Right cardiac atrium (tissue), 5 donors: ENCODE data around the gene SPATA6L. TPM values are rescaled to one million over a fixed set of nuclear protein-coding genes. Genes with fewer than 3 reads are reported as not detected.

Experiments
- ATAC-seq, 2 donors: fragments of 200-7000 bp; cut with Tn5 transposase; one replicate each; pipeline versions ENCODE4 v1.8.0 to v1.9.1; 2020; ENCODE audit warnings: moderate library complexity in 2 of 2, mild to moderate bottlenecking in 1 of 2
- DNase-seq, 3 donors: peaks; one replicate each; pipeline ENCODE4 v3.0.0-alpha.2; 2020
- H3K27ac ChIP-seq: one replicate; pipeline ENCODE4 v1.5.1; 2013; ENCODE audit warnings: mild to moderate bottlenecking, low read length, control low read depth, moderate library complexity
- H3K27me3 ChIP-seq: one replicate; pipeline ENCODE4 v1.6.1; 2013; ENCODE audit not compliant: control insufficient read depth, insufficient read depth
- H3K4me1 ChIP-seq: one replicate; pipeline ENCODE4 v1.6.1; 2013; ENCODE audit warnings: low read length; ENCODE audit not compliant: control insufficient read depth, insufficient read depth
- H3K4me3 ChIP-seq: one replicate; pipeline ENCODE4 v1.5.1; 2013; ENCODE audit warnings: low read length, control low read depth
- H3K9me3 ChIP-seq: one replicate; pipeline ENCODE4 v1.6.1; 2013; ENCODE audit warnings: low read length; ENCODE audit not compliant: control insufficient read depth
- WGBS: extraction: QIAGEN DNeasy Blood & Tissue Kit; methylation state at CpG from one replicate; pipeline ENCODE4 v1.1.7; 2013; 5-methylcytosine and 5-hydroxymethylcytosine counted together
- intact Hi-C, 4 donors: fragments of 100-400 bp; cut with DNase I; formaldehyde crosslinking; loops; one replicate each; pipeline versions ENCODE4 v1.11.0 to v1.14.0; 2022 to 2023
- polyA plus RNA-seq: library from polyadenylated mRNA; stranded (reverse); fragments of 200-250 nt; gene quantifications from one replicate; pipeline ENCODE4 v1.2.3, GENCODE V29; 2013
- total RNA-seq, 4 donors: library from RNA; stranded (reverse); fragmentation: NEBNext Ultra II Directional; extraction: Animal tissue kit (Norgen Biotek cat#: 25700); gene quantifications; one replicate each; pipeline ENCODE4 v1.2.1, GENCODE V29; 2021
- donor health status: healthy with polysubstance abuse.
- donor health status: DM: no; HTN: yes; CAD: no.
- donor health status: DM: no; HTN: no; CAD: no.
- donor health status: DM: no; HTN: yes; CAD: no; lungs with severe emphysema.
- donor health status: DM: yes; HTN: yes; CAD: no.

Gene SPATA6L
- total and polyA plus RNA-seq, 5 donors = 0.59 to 1.7 (median 1.6) TPM

DNA sequence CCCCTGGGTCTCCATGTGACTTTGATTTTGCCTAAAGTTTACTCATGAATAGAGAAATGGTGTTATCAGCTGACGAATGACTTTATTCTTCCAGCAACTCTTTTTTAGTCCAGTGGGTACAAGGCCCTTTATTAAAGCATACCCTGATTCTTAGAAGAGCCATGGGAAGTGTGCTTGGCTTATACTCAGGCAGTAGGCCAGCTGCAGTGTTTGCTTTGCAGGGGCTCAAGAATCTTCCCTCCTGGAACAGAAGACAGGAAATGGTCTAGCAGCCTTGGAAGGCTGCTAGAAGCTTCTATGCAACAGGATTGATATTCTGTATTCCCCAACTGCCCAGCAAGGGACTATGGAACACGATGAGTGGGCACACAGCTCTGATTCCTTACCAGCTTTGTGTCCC lies 77.6 kb downstream of the SPATA6L start:
- Histone ChIP-seq H3K9me3 (no peaks in the 10 kb centered on the region), H3K27ac (no peak overlapping the region), H3K4me3 (no peak overlapping the region), H3K4me1 (peaks cover 5% of the 10 kb centered on the region), H3K27me3 (no peaks in the 10 kb centered on the region)
- 52% methylated on average over 2 of the region's 2 CpGs for WGBS
- ATAC-seq (peak in 1 of 2 donors; percentile 42), DNase-seq (no peak)
- intact Hi-C loops = no loop called here

DNA sequence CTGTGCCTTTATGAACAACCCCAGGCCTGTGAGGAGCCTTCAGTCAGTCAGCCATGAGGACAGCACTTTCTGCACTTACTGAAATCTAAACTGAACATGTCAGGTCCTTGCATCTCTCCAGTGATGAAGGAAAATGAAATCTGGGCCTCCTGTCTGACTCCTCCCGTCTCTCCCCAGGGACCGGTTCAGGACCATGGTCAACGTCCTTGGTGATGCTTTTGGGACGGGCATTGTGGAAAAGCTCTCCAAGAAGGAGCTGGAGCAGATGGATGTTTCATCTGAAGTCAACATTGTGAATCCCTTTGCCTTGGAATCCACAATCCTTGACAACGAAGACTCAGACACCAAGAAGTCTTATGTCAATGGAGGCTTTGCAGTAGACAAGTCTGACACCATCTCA lies 81.1 kb downstream of the SPATA6L start:
- WGBS = 79% methylated on average over 5 of the region's 5 CpGs

DNA sequence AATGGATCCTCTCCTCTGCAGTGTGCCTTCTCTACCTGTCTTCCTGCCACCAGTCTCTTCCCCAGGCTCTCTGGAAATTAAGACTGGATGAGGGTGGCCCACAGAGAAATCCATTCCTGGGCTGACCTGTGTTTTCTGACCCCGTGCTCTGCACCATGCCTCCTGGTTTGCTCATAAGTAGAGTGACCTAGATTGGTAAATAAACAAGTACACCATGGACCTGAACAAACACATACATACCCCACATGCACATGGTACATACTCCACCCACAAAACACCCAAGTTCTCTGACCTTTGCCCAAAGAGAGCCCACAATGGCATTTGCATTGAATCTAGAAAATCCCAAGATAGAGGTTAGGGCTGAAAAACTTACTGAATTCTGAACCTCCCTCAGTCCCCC lies 81.6 kb downstream of the SPATA6L start:
- intact Hi-C loops = no loop called here
- 88% methylated on average over 1 of the region's 1 CpG for WGBS
- no peak overlapping the region for H3K4me3 ChIP-seq
- no peaks in the 10 kb centered on the region for H3K9me3 ChIP-seq
- H3K27me3 ChIP-seq = no peaks in the 10 kb centered on the region
- no peak overlapping the region for H3K27ac ChIP-seq
- peaks cover 4% of the 10 kb centered on the region for H3K4me1 ChIP-seq
- DNase-seq (no peak), ATAC-seq (no peak)

More for the DNA sequence above, 81.1 kb downstream of the SPATA6L start:
- no peak overlapping the region for H3K27ac ChIP-seq
- H3K4me1 ChIP-seq = peaks cover 4% of the 10 kb centered on the region
- no peak overlapping the region for H3K4me3 ChIP-seq
- ATAC-seq (no peak), DNase-seq (no peak)
- intact Hi-C loops = no loop called here
- H3K27me3 ChIP-seq = no peaks in the 10 kb centered on the region
- H3K9me3 ChIP-seq = no peaks in the 10 kb centered on the region

DNA sequence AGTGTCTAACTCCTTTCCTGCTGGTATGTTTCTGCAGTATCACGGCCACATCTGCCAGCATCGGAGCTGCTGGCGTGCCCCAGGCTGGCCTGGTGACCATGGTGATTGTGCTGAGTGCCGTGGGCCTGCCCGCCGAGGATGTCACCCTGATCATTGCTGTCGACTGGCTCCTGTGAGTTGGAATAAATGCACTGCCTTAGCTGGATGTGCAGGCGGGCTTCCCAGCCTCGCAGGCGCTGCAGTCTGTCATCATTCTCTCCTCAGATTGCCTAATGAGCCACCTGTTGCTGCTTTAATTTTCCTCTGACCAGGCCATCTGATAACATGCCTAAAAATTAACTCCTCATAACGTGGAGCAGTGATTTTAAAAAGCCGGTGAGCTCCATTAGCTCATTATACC lies 83.3 kb downstream of the SPATA6L start:
- Histone ChIP-seq H3K27me3 (no peaks in the 10 kb centered on the region), H3K27ac (no peak overlapping the region), H3K4me1 (peaks cover 4% of the 10 kb centered on the region), H3K4me3 (no peak overlapping the region), H3K9me3 (no peaks in the 10 kb centered on the region)
- ATAC-seq (no peak), DNase-seq (no peak)
- 91% methylated on average over 12 of the region's 12 CpGs for WGBS
- intact Hi-C loops = no loop called here

DNA sequence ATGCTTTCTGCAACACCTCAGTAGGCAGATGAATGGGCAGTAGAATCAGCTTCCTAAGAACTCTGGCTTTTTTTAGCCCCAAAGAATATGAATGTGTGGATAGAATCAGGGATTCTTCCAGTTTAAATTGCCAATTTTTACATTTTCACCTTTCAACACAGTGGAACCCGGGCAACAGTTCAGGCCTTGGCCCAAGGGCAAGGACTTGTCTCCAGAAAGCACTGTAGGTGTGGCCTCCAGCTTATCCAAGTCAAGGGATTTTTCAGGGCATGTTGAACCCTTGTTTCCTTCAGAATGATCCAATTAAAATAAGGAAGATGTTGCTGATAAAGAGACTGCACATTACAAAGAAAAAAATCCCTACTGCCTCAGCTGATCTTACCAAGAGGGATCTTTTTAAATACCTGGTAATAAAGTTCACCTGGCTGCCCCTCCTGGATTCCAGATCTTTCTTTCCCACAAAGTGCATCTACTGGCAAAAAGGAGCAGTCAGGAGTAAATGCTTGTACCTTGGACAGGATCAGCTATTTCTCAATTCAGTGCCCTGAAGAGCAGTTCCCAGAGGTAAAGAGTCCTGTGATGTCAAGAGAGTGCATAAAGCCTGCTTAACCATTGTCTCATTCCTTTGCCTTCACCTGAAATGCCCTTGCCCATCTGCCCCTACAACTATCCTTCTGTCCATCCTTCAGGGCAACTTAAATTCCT lies 84.3 kb downstream of the SPATA6L start:
- Histone ChIP-seq H3K27ac (no peak overlapping the region), H3K9me3 (no peaks in the 10 kb centered on the region), H3K4me1 (peaks cover 4% of the 10 kb centered on the region), H3K27me3 (no peaks in the 10 kb centered on the region), H3K4me3 (no peak overlapping the region)
- intact Hi-C loops = no loop called here
- WGBS = 68% methylated on average over 1 of the region's 1 CpG
- DNase-seq = peak in 2 of 3 donors; percentile 55 to 80
- peak; percentile 34 to 53 for ATAC-seq

DNA sequence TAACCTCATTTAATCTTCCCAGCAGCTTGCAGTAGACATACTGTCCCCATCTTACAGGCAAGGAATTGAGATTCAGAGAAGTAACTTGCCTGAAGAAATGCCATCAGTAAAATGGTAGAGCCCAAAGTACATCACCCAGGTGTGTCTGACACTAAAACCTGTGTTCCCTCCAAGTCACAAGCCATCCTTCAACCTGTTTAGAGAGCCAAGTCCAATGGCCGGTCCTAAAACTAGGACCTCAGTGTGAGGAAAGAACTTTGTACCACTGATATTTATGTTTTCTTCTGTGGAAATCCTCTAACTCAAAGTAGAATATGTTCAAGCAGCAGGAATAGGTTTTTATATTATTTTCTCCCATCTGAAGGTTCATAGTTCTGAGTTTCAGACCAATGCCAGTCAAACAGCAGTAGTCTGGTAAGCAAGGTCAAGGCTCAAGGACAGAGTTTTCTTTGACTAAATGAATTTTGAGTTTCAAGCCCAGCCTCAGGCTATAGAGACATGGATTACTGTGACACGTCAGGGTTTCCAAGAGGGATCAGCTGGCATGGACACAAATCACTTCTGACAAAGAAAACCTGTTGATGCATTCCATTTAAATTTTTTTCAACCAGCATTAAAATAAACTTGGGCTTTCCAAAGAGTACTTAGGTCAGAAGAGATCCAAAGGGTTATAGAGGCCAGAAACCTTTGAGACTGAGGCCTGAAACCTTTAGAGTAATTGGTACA lies 85.1 kb downstream of the SPATA6L start:
- Histone ChIP-seq H3K4me3 (no peak overlapping the region), H3K9me3 (no peaks in the 10 kb centered on the region), H3K27ac (no peak overlapping the region), H3K4me1 (peaks cover 4% of the 10 kb centered on the region), H3K27me3 (no peaks in the 10 kb centered on the region)
- ATAC-seq (no peak), DNase-seq (no peak)
- intact Hi-C loops = no loop called here
- WGBS = 73% methylated on average over 2 of the region's 2 CpGs

DNA sequence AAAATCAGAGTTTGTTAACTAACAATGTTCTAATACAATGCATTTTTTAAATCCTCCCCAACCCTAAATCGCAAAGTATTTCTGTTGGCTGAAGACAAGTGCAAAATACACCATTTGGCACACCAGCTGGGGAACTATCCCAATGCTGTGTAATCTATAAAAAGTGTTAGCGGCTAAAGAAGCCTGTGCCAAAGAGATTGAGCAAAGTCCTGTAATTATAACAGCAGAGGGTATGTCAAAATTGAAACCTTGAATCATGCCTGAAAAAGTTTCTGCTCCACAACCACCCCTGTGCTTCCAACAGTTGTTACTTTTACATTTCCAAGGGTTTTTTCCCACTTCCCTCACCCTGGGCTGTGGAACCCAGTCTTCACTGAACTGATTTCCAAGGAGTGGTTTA lies 87.3 kb downstream of the SPATA6L start:
- Histone ChIP-seq H3K9me3 (no peaks in the 10 kb centered on the region), H3K4me1 (peaks cover 4% of the 10 kb centered on the region), H3K4me3 (no peak overlapping the region), H3K27ac (no peak overlapping the region), H3K27me3 (no peaks in the 10 kb centered on the region)
- intact Hi-C loops = no loop called here
- no peak for DNase-seq
- ATAC-seq = peak; percentile 45 to 58
- WGBS = 47% methylated on average over 2 of the region's 2 CpGs

DNA sequence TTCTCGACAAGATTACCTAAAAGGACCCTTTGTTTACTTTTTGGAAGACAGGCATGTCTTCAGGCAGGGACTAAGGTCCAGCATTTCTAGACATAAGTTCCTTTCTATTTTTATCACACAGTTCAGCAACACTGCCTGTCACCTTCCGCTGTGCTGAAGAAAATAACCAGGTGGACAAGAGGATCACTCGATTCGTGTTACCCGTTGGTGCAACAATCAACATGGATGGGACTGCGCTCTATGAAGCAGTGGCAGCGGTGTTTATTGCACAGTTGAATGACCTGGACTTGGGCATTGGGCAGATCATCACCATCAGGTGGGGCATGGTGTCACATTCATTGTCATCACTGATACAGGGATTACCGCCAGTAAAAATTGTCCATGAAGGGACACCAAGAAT lies 89.8 kb downstream of the SPATA6L start:
- H3K27me3 ChIP-seq = no peaks in the 10 kb centered on the region
- intact Hi-C loops = no loop called here
- no peak for DNase-seq
- H3K9me3 ChIP-seq = no peaks in the 10 kb centered on the region
- H3K4me1 ChIP-seq = peaks cover 4% of the 10 kb centered on the region
- WGBS = 75% methylated on average over 8 of the region's 8 CpGs
- H3K27ac ChIP-seq = no peak overlapping the region
- H3K4me3 ChIP-seq = no peak overlapping the region
- ATAC-seq = no peak

GRCh38 chr9:4575997-4576396 lies 90.3 kb downstream of the SPATA6L start:
- intact Hi-C loops = no loop called here
- Histone ChIP-seq H3K27me3 (no peaks in the 10 kb centered on the region), H3K4me1 (peaks cover under 1% of the 10 kb centered on the region), H3K27ac (no peak overlapping the region), H3K4me3 (no peak overlapping the region), H3K9me3 (no peaks in the 10 kb centered on the region)
- no peak for DNase-seq
- 81% methylated on average over 8 of the region's 8 CpGs for WGBS
- no peak for ATAC-seq

GRCh38 chr9:4574657-4575243 lies 91.5 kb downstream of the SPATA6L start:
- WGBS = 90% methylated on average over 7 of the region's 7 CpGs
- DNase-seq = no peak
- intact Hi-C loops = no loop called here

DNA sequence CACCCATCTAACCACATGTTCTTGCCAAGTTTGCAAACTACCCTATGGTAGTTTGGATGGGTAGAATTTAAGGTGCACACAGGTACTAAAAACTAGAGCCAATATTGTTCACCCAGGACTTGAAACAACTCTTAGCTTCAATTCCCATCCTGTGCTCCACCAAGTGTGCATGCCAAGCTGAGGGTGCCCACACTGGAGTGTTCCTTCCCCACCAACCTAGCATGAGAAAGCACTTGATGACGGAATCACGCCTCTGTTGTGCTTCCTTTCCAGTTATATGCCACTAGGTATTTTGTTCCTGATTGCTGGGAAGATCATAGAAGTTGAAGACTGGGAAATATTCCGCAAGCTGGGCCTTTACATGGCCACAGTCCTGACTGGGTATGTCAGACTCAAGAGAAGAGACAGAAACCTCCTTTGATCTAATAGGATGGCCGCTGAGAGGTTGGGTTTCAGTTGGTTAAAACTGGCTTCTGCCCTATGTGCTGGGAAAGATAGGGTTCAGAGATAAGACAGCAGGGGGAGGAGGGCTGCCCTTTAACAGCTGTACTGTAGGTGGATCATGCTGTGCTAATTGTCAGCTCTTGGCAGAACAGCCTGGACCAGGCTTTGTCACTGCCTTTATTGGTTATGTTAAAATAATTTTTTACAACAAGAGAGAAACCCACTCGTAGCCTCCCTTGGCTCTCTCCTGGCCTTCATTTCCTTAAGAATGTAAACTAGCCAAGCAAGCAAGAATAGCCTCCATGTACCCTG lies 92.5 kb downstream of the SPATA6L start:
- H3K27me3 ChIP-seq = no peaks in the 10 kb centered on the region
- WGBS = 83% methylated on average over 5 of the region's 5 CpGs
- no peaks in the 10 kb centered on the region for H3K4me1 ChIP-seq
- H3K9me3 ChIP-seq = no peaks in the 10 kb centered on the region
- no peak overlapping the region for H3K27ac ChIP-seq
- DNase-seq = no peak
- H3K4me3 ChIP-seq = no peak overlapping the region
- intact Hi-C loops = no loop called here
- no peak for ATAC-seq

More at GRCh38 chr9:4574657-4575243, 91.5 kb downstream of the SPATA6L start:
- ATAC-seq = no peak
- no peaks in the 10 kb centered on the region for H3K27me3 ChIP-seq
- no peak overlapping the region for H3K27ac ChIP-seq
- H3K4me3 ChIP-seq = no peak overlapping the region
- no peaks in the 10 kb centered on the region for H3K4me1 ChIP-seq
- H3K9me3 ChIP-seq = no peaks in the 10 kb centered on the region
